Upper lobe of right lung (tissue), 1 donor: ENCODE results near the gene VSX1. TPM values are rescaled to one million over a fixed set of nuclear protein-coding genes. Genes with fewer than 3 reads are reported as not detected.

Experiments
- ATAC-seq: fragments of 200-7000 bp; cut with Tn5 transposase; one replicate; pipeline ENCODE4 v1.9.1; 2020; ENCODE audit warnings: mild to moderate bottlenecking, moderate library complexity
- DNase-seq: peaks from one replicate; pipeline ENCODE4 v3.0.0-alpha.2; 2020
- H3K27ac ChIP-seq: fragments of 200-600 bp; one replicate; pipeline ENCODE4 v1.8.0; 2022
- H3K27me3 ChIP-seq: fragments of 200-600 bp; one replicate; pipeline ENCODE4 v1.8.0; 2022; ENCODE audit warnings: mild to moderate bottlenecking
- H3K36me3 ChIP-seq: fragments of 200-600 bp; one replicate; pipeline ENCODE4 v1.8.0; 2022
- H3K4me1 ChIP-seq: fragments of 200-600 bp; one replicate; pipeline ENCODE4 v1.8.0; 2022
- H3K4me3 ChIP-seq: fragments of 200-600 bp; one replicate; pipeline ENCODE4 v1.8.0; 2022; ENCODE audit warnings: mild to moderate bottlenecking
- H3K9me3 ChIP-seq: fragments of 200-600 bp; one replicate; pipeline ENCODE4 v1.8.0; 2022
- intact Hi-C: fragments of 100-400 bp; cut with DNase I; formaldehyde crosslinking; loops from one replicate; pipeline ENCODE4 v1.11.0; 2022
- total RNA-seq: library from RNA; stranded (reverse); fragmentation: NEBNext Ultra II Directional; extraction: Animal tissue kit (Norgen Biotek cat#: 25700); gene quantifications from one replicate; pipeline ENCODE4 v1.2.1, GENCODE V29; 2021
- TF ChIP-seq, protein P1 (sequence below): fragments of 200-600 bp; IDR thresholded peaks from one replicate; pipeline ENCODE4 v1.8.0; 2022; ENCODE audit warnings: antibody characterized with exemption
- donor health status: DM: no; HTN: yes; CAD: no; lungs with severe emphysema.

VSX1 gene
- total RNA-seq, 1 donor from 2014 or later, result not detected

DNA sequence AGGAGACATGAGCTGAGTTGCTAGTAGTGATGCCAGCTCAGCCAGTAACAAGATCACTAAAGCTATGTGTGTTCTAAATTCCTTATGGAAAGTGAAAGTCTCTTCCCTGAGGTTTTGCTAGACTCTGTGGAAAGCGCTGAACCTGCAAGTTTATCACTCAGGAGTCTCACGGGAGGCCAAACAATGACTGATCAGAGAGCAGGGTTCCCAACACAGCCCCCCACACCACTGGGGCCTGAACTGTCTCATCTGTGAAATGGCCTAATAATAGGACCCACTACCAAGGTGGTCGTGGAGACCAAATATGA lies 43.9 kb downstream of the VSX1 start:
- no peaks in the 10 kb centered on the region for H3K27me3 ChIP-seq
- ATAC-seq (no peak), DNase-seq (no peak)
- H3K36me3 ChIP-seq, result no peaks in the 10 kb centered on the region
- no peak overlapping the region for H3K4me3 ChIP-seq
- no peaks in the 10 kb centered on the region for H3K9me3 ChIP-seq
- H3K27ac ChIP-seq, result peak overlapping the region; percentile 59
- TF ChIP-seq, protein P1, sequence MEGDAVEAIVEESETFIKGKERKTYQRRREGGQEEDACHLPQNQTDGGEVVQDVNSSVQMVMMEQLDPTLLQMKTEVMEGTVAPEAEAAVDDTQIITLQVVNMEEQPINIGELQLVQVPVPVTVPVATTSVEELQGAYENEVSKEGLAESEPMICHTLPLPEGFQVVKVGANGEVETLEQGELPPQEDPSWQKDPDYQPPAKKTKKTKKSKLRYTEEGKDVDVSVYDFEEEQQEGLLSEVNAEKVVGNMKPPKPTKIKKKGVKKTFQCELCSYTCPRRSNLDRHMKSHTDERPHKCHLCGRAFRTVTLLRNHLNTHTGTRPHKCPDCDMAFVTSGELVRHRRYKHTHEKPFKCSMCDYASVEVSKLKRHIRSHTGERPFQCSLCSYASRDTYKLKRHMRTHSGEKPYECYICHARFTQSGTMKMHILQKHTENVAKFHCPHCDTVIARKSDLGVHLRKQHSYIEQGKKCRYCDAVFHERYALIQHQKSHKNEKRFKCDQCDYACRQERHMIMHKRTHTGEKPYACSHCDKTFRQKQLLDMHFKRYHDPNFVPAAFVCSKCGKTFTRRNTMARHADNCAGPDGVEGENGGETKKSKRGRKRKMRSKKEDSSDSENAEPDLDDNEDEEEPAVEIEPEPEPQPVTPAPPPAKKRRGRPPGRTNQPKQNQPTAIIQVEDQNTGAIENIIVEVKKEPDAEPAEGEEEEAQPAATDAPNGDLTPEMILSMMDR, result no peak
- intact Hi-C loops, result no loop called here
- peaks cover 89% of the 10 kb centered on the region for H3K4me1 ChIP-seq

DNA sequence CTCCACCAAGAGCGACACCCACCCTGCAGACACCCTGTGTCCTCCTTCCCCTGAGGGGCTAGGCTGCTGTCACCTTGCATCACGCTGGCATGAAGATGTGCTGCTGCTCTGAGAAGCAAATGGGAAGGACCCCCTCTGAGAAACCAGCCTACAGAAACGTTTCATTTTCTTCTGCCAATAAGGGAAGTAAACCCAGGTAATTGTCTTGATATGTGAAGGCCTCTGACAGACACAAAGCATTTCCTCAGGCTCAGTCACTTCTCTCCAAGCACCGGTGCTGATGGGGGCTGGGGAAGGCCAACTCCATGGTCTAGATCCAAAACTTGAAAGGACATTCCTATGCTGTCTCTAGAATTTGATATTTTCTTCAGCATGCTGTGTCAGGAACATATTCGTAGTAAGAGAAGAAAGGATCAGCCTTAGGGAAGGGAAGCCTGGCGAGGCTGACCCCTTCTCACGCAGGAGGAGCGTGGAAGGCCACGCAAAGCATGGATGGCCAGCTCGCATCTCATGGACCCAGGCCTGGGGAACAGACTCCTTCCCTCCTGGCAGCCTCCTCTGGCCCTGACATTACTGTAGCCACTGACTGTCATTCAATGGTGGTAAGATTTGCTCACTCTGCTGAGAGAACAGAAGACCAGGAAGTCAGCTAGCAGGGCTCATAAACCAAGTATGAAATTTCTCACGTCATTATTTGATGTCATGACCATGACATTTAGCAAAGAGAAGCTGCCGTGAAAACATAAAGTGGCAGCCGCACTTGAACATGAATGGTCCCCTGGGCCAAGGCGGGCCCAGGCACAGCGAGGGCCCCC lies 44.4 kb downstream of the VSX1 start:
- H3K4me3 ChIP-seq, result no peak overlapping the region
- peaks cover 89% of the 10 kb centered on the region for H3K4me1 ChIP-seq
- H3K9me3 ChIP-seq, result no peaks in the 10 kb centered on the region
- TF ChIP-seq, protein P1, result no peak
- DNase-seq (no peak), ATAC-seq (no peak)
- H3K27me3 ChIP-seq, result no peaks in the 10 kb centered on the region
- intact Hi-C loops, result no loop called here
- peak overlapping the region; percentile 59 for H3K27ac ChIP-seq
- H3K36me3 ChIP-seq, result no peaks in the 10 kb centered on the region

DNA sequence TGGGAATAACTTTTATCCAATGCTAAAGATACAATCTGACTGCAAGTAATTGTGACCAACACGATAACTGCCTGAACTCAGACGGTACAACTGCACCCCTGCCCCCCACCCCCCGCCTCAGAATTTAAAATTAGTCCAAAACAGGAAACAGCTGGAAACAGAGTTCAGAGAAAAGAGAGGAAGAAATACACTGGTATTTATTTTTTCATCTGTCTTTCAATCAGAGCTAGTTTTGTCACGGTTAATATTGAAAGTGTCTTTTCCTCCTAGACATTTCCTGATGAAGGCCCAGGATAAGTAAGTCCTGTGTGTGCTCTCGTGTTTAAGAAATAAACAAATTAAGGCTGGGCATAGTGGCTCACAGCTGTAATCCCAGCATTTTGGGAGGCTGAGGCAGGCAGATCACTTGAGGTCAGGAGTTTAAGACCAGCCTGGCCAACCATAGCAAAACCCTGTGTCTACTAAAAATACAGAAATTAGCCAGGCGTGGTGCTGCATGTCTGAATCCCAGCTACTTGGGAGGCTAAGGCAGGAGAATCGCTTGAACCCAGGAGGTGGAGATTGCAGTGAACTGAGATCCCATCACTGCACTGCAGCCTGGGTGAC lies 45.5 kb downstream of the VSX1 start:
- TF ChIP-seq, protein P1, result no peak
- Histone ChIP-seq H3K27me3 (no peaks in the 10 kb centered on the region), H3K27ac (peak overlapping the region; percentile 48), H3K9me3 (no peaks in the 10 kb centered on the region), H3K36me3 (no peaks in the 10 kb centered on the region), H3K4me1 (peaks cover 83% of the 10 kb centered on the region), H3K4me3 (no peak overlapping the region)
- ATAC-seq, result no peak
- intact Hi-C loops, result no loop called here
- no peak for DNase-seq

DNA sequence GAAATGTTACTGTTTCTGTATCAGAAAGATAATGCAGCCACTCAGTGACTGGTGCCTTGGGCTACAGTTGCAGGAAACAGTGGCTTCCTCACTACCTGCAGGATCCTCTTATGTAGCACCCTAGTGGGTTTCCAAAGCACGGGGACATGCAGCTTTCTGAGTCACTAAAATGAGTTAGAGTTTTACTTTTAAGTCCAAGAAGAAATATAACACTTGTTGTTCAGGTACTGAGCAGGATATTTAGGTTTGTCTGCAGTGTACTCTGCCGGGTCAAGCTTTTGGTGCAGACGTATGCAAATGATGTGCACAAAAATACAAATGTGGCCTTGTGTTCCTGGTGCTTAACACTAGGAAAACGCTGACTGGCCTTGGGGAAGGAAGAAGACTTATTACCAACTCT lies 46.0 kb downstream of the VSX1 start:
- intact Hi-C loops, result no loop called here
- Histone ChIP-seq H3K36me3 (no peaks in the 10 kb centered on the region), H3K9me3 (no peaks in the 10 kb centered on the region), H3K4me3 (no peak overlapping the region), H3K27me3 (no peaks in the 10 kb centered on the region), H3K27ac (peak overlapping the region; percentile 48), H3K4me1 (peaks cover 79% of the 10 kb centered on the region)
- TF ChIP-seq, protein P1, result no peak
- ATAC-seq (no peak), DNase-seq (no peak)

DNA sequence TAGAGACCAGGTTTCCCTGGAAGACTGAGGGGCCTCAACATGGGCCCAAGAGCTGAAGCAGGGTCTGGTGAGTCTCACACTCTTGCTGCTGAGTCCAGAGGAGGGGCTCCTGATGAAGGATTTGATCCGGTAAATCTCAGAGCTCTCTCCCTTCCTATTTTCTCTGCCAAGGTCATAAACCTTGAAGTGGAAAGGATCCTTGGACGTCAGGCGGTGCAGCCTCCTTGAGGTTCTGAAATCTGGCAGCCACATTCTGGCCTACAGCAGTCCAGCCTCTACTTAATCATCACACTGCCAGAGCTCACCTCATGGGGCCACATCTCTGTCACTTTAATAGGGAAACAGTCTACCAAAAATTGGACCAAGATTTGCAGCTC lies 48.0 kb downstream of the VSX1 start:
- DNase-seq (no peak), ATAC-seq (peak; percentile 19)
- no peaks in the 10 kb centered on the region for H3K27me3 ChIP-seq
- H3K4me1 ChIP-seq, result peaks cover 61% of the 10 kb centered on the region
- H3K9me3 ChIP-seq, result no peaks in the 10 kb centered on the region
- no peak overlapping the region for H3K4me3 ChIP-seq
- peaks cover 18% of the 10 kb centered on the region for H3K36me3 ChIP-seq
- TF ChIP-seq, protein P1, result no peak
- intact Hi-C loops, result no loop called here
- peak overlapping the region; percentile 51 for H3K27ac ChIP-seq
